ENCODE measurements around the gene IGSF8. TPM values are rescaled to one million over a fixed set of nuclear protein-coding genes. Genes with fewer than 3 reads are reported as not detected.

Gene IGSF8
- total and polyA plus RNA-seq, 2 of the 8 experiments (the other 6 are each of a cell fraction or from before 2014, with no cell fraction given), result 69.6 to 132 TPM

DNA sequence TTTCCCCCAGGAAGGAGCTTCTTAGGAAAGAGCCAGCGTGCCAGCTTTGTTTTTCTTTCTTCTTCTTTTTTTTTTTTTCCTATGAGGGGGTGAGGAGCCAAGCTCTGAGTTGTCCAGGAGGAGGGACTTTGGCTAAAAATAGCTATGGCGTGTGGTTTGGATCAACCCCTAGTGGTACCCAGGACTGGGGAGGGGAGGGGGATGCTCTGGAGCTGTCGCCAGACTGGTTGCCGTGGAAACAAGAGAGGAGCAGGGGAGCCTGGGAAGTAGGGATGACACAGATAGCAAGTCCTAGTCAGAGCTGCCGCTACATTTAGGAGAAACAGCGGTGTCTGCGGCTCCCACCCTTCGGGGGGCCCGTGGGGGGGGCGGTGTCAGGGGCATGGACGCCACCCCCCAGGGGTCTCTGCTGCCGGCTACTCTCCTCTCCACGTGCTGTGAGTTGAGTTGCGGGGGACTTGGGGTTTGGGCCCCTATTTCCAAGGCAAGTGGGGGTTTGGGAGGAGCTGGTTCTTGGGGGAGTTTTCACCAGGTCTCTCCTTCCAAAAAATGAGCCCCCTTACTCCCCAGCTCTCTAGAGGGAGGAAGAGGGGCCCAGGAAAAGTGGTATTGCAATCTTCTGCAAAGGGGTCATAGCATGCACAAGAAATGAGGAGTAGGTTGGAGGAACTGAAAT is 17.0 kb downstream of the IGSF8 start, which contains the start of gene KCNJ9:
TSS of gene KCNJ9 (plus strand) at position 278 of the 676 bp plus-strand sequence. CDS start 2,493 bp downstream, outside the sequence.
- Histone ChIP-seq H2BK5ac (ENCODE audit: low read depth, low read length) (no peak within 1 kb of the TSS), H3K9ac (replicated peaks in 1 of 4; ENCODE audit: extremely low read depth in 1 of 4, low read depth in 3 of 4, low read length in 3 of 4) (no peak within 1 kb of the TSS), H3K79me2 (ENCODE audit: control insufficient read depth in 1 of 2, insufficient read depth in 2 of 2, low read length in 2 of 2) (no peaks in the 10 kb centered on the region), H2AK5ac (ENCODE audit: low read depth, low read length) (no peak within 1 kb of the TSS), H3K4me2 (ENCODE audit: insufficient read depth in 1 of 2, low read depth in 2 of 2, low read length in 2 of 2) (no peak within 1 kb of the TSS), H3K79me1 (ENCODE audit: low read depth, low read length) (no peaks in the 10 kb centered on the region), H3K27me3 (replicated peaks in 1 of 4; ENCODE audit: control insufficient read depth in 3 of 4, extremely low read depth in 1 of 4, insufficient read depth in 3 of 4, low read length in 3 of 4) (peaks cover 0 to 43% (median 30%) of the 10 kb centered on the region in 4 experiments; a peak in 6 of 7 replicates), H3K18ac (ENCODE audit: extremely low read depth, low read length) (no peak within 1 kb of the TSS), H4K91ac (replicated peaks; ENCODE audit: insufficient read length, low read length) (no peak within 1 kb of the TSS), H3K56ac (replicated peaks; ENCODE audit: insufficient read length, low read depth, low read length) (no peak within 1 kb of the TSS), H4K20me1 (replicated peaks in 1 of 2; ENCODE audit: control insufficient read depth in 1 of 2, insufficient read depth in 2 of 2, low read length in 2 of 2) (no peaks in the 10 kb centered on the region), H3K23me2 (ENCODE audit: low read depth, low read length) (no peaks in the 10 kb centered on the region; the same call in 1 of the 2 replicates), H2BK120ac (replicated peaks; ENCODE audit: low read depth, low read length) (no peak within 1 kb of the TSS), H3K9me3 (ENCODE audit: insufficient read depth in 2 of 2, low read depth in 1 of 2, low read length in 1 of 2) (peaks cover 0 to 4% of the 10 kb centered on the region in 2 experiments; a peak in 1 of 4 replicates), H3K4me3 (ENCODE audit: extremely low read depth in 1 of 4, insufficient read depth in 2 of 4, low read depth in 3 of 4, low read length in 4 of 4) (no peak within 1 kb of the TSS), H4K5ac (ENCODE audit: insufficient read length, low read depth, low read length) (no peak within 1 kb of the TSS), H2AFZ (ENCODE audit: low read length) (no peak within 1 kb of the TSS), H3K36me3 (ENCODE audit: control insufficient read depth in 2 of 4, insufficient read depth in 4 of 4, low read length in 3 of 4) (peaks cover 0 to 5% (median 0%) of the 10 kb centered on the region in 4 experiments; a peak in 1 of 8 replicates), H4K8ac (ENCODE audit: extremely low read depth, insufficient read depth, low read length) (no peak within 1 kb of the TSS), H3K27ac (ENCODE audit: low read depth, low read length) (no peak within 1 kb of the TSS), H2BK12ac (ENCODE audit: low read depth, low read length) (0 out of 2 replicates have a peak within 1 kb of the TSS, but pooled peaks have one; percentile 65), H3K14ac (ENCODE audit: insufficient read length) (no peak within 1 kb of the TSS), H3K4me1 (replicated peaks in 1 of 4; ENCODE audit: control insufficient read depth in 3 of 4, insufficient read depth in 4 of 4, low read length in 3 of 4) (peaks cover 0 to 5% (median 3%) of the 10 kb centered on the region in 4 experiments; a peak in 4 of 7 replicates), H3K23ac (ENCODE audit: insufficient read length) (no peak within 1 kb of the TSS), H3K4ac (replicated peaks; ENCODE audit: insufficient read length, low read depth, low read length) (no peak within 1 kb of the TSS), H2BK15ac (ENCODE audit: low read length) (no peak within 1 kb of the TSS), H2BK20ac (ENCODE audit: low read length) (no peak within 1 kb of the TSS)
- ChIA-PET CTCF (ENCODE audit: partially characterized antibody) (interaction anchor here (0.7 to 50.1 kb wide), 12 partner anchors 14 to 210 kb away, joined by 3 to 1874 read pairs (median 3); partner anchors contain the start of genes CASQ1, IGSF8 and KCNJ10), POLR2A (ENCODE audit: partially characterized antibody) (interaction anchor here (1.0 to 3.5 kb wide), 9 partner anchors 9 to 35 kb away, joined by 3 to 23 read pairs (median 4); partner anchors contain the start of genes IGSF8 and KCNJ10)
- DNase-seq (ENCODE audit: low read depth in 1 of 2, low spot score in 2 of 2) (no peak), FAIRE-seq (no peak)
- WGBS, 2 experiments (ENCODE audit: extremely low coverage in 1 of 2, insufficient coverage in 1 of 2, insufficient read length in 1 of 2, insufficient replicate concordance in 2 of 2, low coverage in 1 of 2, low lambda C conversion rate in 2 of 2, missing lambda C conversion rate in 1 of 2), result 46% methylated on average over 12 of the region's 14 CpGs; no CpG with 5 or more reads in 1 of the 2 experiments
- TF ChIP-seq POLR2AphosphoS5 (IDR thresholded peaks at IDR 0.05; ENCODE audit: low read depth, low read length), result no peak
- TF ChIP-seq EZH2 (IDR thresholded peaks at IDR 0.05; ENCODE audit: low read depth, low read length, severe bottlenecking), result no peak
- no peak for TF ChIP-seq NRF1 (IDR thresholded peaks at IDR 0.05; ENCODE audit: low read depth, low read length)
- no peak for TF ChIP-seq TEAD4 (IDR thresholded peaks at IDR 0.05; ENCODE audit: low read depth, low read length)
- TF ChIP-seq CBX8 (IDR thresholded peaks at IDR 0.05; ENCODE audit: borderline replicate concordance, low read depth, low read length), result no peak
- TF ChIP-seq POU5F1 (IDR thresholded peaks at IDR 0.05; ENCODE audit: low read depth, low read length), result no peak
- TF ChIP-seq TAF7 (optimal IDR thresholded peaks at IDR 0.05; ENCODE audit: borderline replicate concordance, low read depth, low read length), result no peak
- TF ChIP-seq TBP (IDR thresholded peaks at IDR 0.05; ENCODE audit: low read depth, low read length), result no peak
- no peak for TF ChIP-seq NANOG (IDR thresholded peaks at IDR 0.05; ENCODE audit: insufficient read depth, low read depth, low read length, poor library complexity, severe bottlenecking)
- TF ChIP-seq RXRA (IDR thresholded peaks at IDR 0.05; ENCODE audit: insufficient read depth, low read depth, low read length), result no peak
- no peak for TF ChIP-seq JUND (IDR thresholded peaks at IDR 0.05; ENCODE audit: low read length)
- TF ChIP-seq RFX5 (IDR thresholded peaks at IDR 0.05; ENCODE audit: borderline replicate concordance, low read depth, low read length), result no peak
- no peak for TF ChIP-seq ASH2L (IDR thresholded peaks at IDR 0.05; ENCODE audit: low read length)

Measured in H1 (cell line).